Body of pancreas (tissue), 4 donors: ENCODE results near the gene TNPO1.

ENCODE experiments used
- POLR2A ChIP-seq, 3 donors: fragments of 450-650 bp; IDR thresholded peaks; one replicate each; pipeline ENCODE4 v1.6.1; 2016; ENCODE audit warnings: antibody characterized with exemption in 3 of 3, mild to moderate bottlenecking in 2 of 3
- TF ChIP-seq, protein P1 (sequence below), 7 experiments: fragments of 450-650 bp in 4 of 7; fragments of 200-600 bp in 3 of 7; sonication (generic) in 3 of 7; IDR thresholded peaks; one replicate each; pipeline ENCODE4 v1.5.1; 2016 to 2019; ENCODE audit warnings: antibody characterized with exemption in 7 of 7

DNA sequence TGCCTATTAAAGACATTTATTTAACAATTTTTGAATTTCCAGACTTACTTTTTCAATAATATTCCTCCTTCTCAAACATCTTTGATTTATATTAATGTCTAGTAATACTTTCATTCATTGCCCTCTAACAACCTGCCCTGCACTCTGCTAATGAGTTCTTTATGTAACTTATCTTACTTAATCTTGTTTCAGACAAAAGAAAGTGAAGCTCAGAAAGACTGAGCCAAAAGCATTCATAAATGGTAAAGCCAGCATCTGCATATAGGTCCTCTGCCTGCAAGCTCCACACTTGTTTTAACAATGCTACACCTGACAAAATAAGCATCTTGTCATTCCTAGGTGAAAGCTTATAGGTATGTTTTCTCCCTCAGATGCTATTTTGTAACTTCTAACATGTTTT is 2.4 kb upstream of the TNPO1 start:
- TF ChIP-seq, protein P1, sequence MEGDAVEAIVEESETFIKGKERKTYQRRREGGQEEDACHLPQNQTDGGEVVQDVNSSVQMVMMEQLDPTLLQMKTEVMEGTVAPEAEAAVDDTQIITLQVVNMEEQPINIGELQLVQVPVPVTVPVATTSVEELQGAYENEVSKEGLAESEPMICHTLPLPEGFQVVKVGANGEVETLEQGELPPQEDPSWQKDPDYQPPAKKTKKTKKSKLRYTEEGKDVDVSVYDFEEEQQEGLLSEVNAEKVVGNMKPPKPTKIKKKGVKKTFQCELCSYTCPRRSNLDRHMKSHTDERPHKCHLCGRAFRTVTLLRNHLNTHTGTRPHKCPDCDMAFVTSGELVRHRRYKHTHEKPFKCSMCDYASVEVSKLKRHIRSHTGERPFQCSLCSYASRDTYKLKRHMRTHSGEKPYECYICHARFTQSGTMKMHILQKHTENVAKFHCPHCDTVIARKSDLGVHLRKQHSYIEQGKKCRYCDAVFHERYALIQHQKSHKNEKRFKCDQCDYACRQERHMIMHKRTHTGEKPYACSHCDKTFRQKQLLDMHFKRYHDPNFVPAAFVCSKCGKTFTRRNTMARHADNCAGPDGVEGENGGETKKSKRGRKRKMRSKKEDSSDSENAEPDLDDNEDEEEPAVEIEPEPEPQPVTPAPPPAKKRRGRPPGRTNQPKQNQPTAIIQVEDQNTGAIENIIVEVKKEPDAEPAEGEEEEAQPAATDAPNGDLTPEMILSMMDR (IDR thresholded peaks at IDR 0.05), result no peak
- no peak for TF ChIP-seq POLR2A (IDR thresholded peaks at IDR 0.05)
